GM23338 (cell line): ENCODE measurements around the gene TELO2. TPM values are rescaled to one million over a fixed set of nuclear protein-coding genes. Genes with fewer than 3 reads are reported as not detected.

Source experiments
- ATAC-seq: fragments of 200-7000 bp; cut with Tn5 transposase; 3 replicates; pipeline ENCODE4 v1.9.1; 2020
- DNase-seq: peaks from one replicate; pipeline ENCODE4 v3.0.0-alpha.2; 2015; ENCODE audit warnings: low spot score
- H2AFZ ChIP-seq: fragments of 200-600 bp; sonication (generic); 2 replicates; pipeline ENCODE4 v1.8.0; 2016; ENCODE audit warnings: antibody characterized with exemption, mild to moderate bottlenecking, moderate library complexity
- H3F3A ChIP-seq: fragments of 200-600 bp; sonication (generic); replicated peaks from 2 replicates; pipeline ENCODE4 v1.8.0; 2017; ENCODE audit warnings: antibody characterized with exemption, mixed run types, low read depth
- H3K27ac ChIP-seq: fragments of 200-600 bp; sonication (generic); 2 replicates; pipeline ENCODE4 v1.6.1; 2016; ENCODE audit warnings: low read depth
- H3K27me3 ChIP-seq: fragments of 200-600 bp; sonication (generic); 2 replicates; pipeline ENCODE4 v1.8.0; 2016; ENCODE audit warnings: mild to moderate bottlenecking, mixed run types, moderate library complexity; ENCODE audit not compliant: insufficient read depth
- H3K36me3 ChIP-seq: fragments of 200-600 bp; sonication (generic); 2 replicates; pipeline ENCODE4 v1.8.0; 2016; ENCODE audit warnings: mild to moderate bottlenecking; ENCODE audit not compliant: insufficient read depth
- H3K4me1 ChIP-seq: fragments of 200-600 bp; sonication (generic); 2 replicates; pipeline ENCODE4 v1.8.0; 2016; ENCODE audit warnings: mild to moderate bottlenecking, moderate library complexity; ENCODE audit not compliant: insufficient read depth
- H3K4me2 ChIP-seq: fragments of 200-600 bp; sonication (generic); 2 replicates; pipeline ENCODE4 v1.7.1; 2017; ENCODE audit warnings: mixed run types
- H3K4me3 ChIP-seq: fragments of 200-600 bp; sonication (generic); 2 replicates; pipeline ENCODE4 v1.6.1; 2016; ENCODE audit warnings: mixed run types
- H3K79me2 ChIP-seq: fragments of 200-600 bp; sonication (generic); replicated peaks from 2 replicates; pipeline ENCODE4 v1.8.0; 2017; ENCODE audit warnings: mild to moderate bottlenecking; ENCODE audit not compliant: insufficient read depth
- H3K9me2 ChIP-seq: fragments of 200-600 bp; sonication (generic); 2 replicates; pipeline ENCODE4 v1.8.0; 2017; ENCODE audit not compliant: insufficient read depth
- H4K20me1 ChIP-seq: fragments of 200-600 bp; sonication (generic); replicated peaks from 2 replicates; pipeline ENCODE4 v1.8.0; 2017; ENCODE audit warnings: mild to moderate bottlenecking; ENCODE audit not compliant: insufficient read depth
- H3K27ac Mint-ChIP-seq: 2 replicates; pipeline ENCODE4 v1.8.0; 2020; ENCODE audit warnings: inconsistent platforms, mild to moderate bottlenecking, moderate library complexity, mixed read lengths
- H3K27me3 Mint-ChIP-seq: 3 replicates; pipeline ENCODE4 v1.8.0; 2022; ENCODE audit warnings: low read depth, mild to moderate bottlenecking, moderate library complexity, mixed read lengths, inconsistent platforms; ENCODE audit not compliant: insufficient read depth, poor library complexity
- H3K36me3 Mint-ChIP-seq: 3 replicates; pipeline ENCODE4 v1.8.0; 2021; ENCODE audit warnings: low read depth, mild to moderate bottlenecking, inconsistent platforms, moderate library complexity, mixed read lengths
- H3K4me1 Mint-ChIP-seq: 3 replicates; pipeline ENCODE4 v1.8.0; 2020; ENCODE audit warnings: mild to moderate bottlenecking, inconsistent platforms, mixed read lengths
- H3K4me3 Mint-ChIP-seq: 3 replicates; pipeline ENCODE4 v1.8.0; 2021; ENCODE audit warnings: moderate library complexity, mild to moderate bottlenecking, inconsistent platforms, mixed read lengths
- H3K9me3 Mint-ChIP-seq: 3 replicates; pipeline ENCODE4 v1.8.0; 2020; ENCODE audit warnings: moderate library complexity, mild to moderate bottlenecking, inconsistent platforms, mixed read lengths
- CREB1 ChIP-seq: fragments of 250-450 bp; sonication (Bioruptor Pico); IDR thresholded peaks from 2 replicates; pipeline ENCODE4 v1.5.0; 2020; ENCODE audit warnings: low read depth, mild to moderate bottlenecking, moderate library complexity
- EZH2 ChIP-seq: fragments of 200-600 bp; sonication (generic); IDR thresholded peaks from one replicate; pipeline ENCODE4 v1.8.0; 2017; ENCODE audit warnings: antibody characterized with exemption, mild to moderate bottlenecking, low read depth; ENCODE audit not compliant: unreplicated experiment
- EZH2phosphoT487 ChIP-seq: fragments of 200-600 bp; sonication (generic); IDR thresholded peaks from one replicate; pipeline ENCODE4 v1.8.1; 2018; ENCODE audit warnings: antibody characterized with exemption; ENCODE audit not compliant: unreplicated experiment
- JUNB ChIP-seq: IDR thresholded peaks from one replicate; pipeline ENCODE4 v1.6.1; 2016; ENCODE audit warnings: antibody characterized with exemption; ENCODE audit not compliant: unreplicated experiment
- NANOG ChIP-seq: IDR thresholded peaks from 2 replicates; pipeline ENCODE4 v1.6.1; 2016; ENCODE audit warnings: antibody characterized with exemption, borderline replicate concordance
- POLR2AphosphoS5 ChIP-seq: IDR thresholded peaks from 2 replicates; pipeline ENCODE4 v1.6.1; 2016; ENCODE audit warnings: antibody characterized with exemption, low read depth
- STAT1 ChIP-seq: IDR thresholded peaks from one replicate; pipeline ENCODE4 v1.6.1; 2016; ENCODE audit warnings: antibody characterized with exemption; ENCODE audit not compliant: unreplicated experiment
- ZNF114 ChIP-seq: fragments of 250-450 bp; sonication (Bioruptor Pico); IDR thresholded peaks from 2 replicates; pipeline ENCODE4 v1.5.0; 2020; ENCODE audit warnings: mild to moderate bottlenecking, moderate library complexity
- ZNF331 ChIP-seq: fragments of 250-450 bp; sonication (Bioruptor Pico); IDR thresholded peaks from 2 replicates; pipeline ENCODE4 v1.5.0; 2020; ENCODE audit warnings: low read depth, mild to moderate bottlenecking, moderate library complexity
- polyA plus RNA-seq: library from polyadenylated mRNA; unstranded; fragments of >200 nt; fragmentation: Nextera tagmentation; extraction: Ambion mirVana; gene quantifications from 2 replicates; pipeline ENCODE4 v1.2.1, GENCODE V29; 2016
- total RNA-seq: library from RNA; depleted of rRNA; stranded (reverse); fragments of >200 nt; shearing (Covaris generic); gene quantifications from 2 replicates; pipeline ENCODE4 v1.2.3, GENCODE V29; 2014
- TF ChIP-seq, protein P1 (sequence below), 2 experiments: fragments of 200-600 bp in 1 of 2; sonication (generic) in 1 of 2; conservative IDR thresholded peaks; 2 replicates each; pipeline versions ENCODE4 v1.5.1 to v1.6.1; 2016 to 2017; ENCODE audit warnings: antibody characterized with exemption in 2 of 2, low read depth in 2 of 2, mild to moderate bottlenecking in 2 of 2, moderate library complexity in 1 of 2
- TF ChIP-seq, protein P2 (sequence below): IDR thresholded peaks from one replicate; pipeline ENCODE4 v1.6.1; 2018; ENCODE audit warnings: antibody characterized with exemption; ENCODE audit not compliant: unreplicated experiment
- TF ChIP-seq, protein P3 (sequence below): IDR thresholded peaks from 2 replicates; pipeline ENCODE4 v1.6.1; 2016; ENCODE audit warnings: antibody characterized with exemption

Gene TELO2
- total and polyA plus RNA-seq, 2 experiments from 2014 or later: 45.4 to 76.0 TPM

DNA sequence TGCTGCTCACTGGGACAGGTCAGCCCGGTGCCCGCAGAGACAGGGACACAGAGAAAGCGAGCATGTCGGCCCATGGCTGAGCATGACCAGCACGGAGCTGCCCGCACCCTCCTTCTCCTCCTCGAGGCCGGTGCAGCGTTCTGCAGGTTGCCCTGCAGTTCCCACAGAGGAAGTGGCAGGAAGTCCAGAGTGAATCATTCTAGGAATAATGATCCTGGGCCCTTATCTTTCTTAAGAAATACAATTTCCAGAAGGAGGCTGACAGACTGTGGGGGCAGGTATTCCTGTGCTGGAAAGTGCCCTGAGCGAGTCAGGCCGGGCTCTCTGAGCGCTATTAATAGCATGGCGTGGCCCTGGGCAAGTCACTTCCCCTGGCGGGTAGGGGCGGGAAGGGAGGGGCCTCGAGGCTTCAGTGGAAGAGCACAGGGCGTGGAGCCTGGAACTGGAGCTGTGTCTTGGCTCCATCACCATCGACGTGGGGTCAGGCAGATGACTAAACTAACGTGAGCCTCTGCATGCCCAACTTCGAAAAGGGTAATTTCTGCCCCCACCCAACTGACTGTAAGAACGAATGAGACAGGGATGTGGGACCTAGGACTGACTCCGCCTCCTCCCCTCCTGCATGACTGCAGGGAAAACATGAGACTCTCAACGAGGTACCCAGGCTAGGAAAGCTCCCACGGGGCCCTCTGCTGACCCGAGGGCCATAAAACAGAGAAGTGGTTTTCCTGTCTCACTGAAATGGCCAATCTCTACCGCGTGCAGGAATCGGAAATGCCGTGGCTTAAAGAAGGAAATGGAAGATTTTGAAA, 50.1 kb downstream of the TELO2 start:
- no peak overlapping the region for H3K4me3 Mint-ChIP-seq
- ATAC-seq: peak; percentile 72
- H4K20me1 ChIP-seq: no peaks in the 10 kb centered on the region
- H3K4me1 Mint-ChIP-seq: peaks cover 2% of the 10 kb centered on the region; the same call in 2 of the 3 replicates
- no peaks in the 10 kb centered on the region for H3K36me3 ChIP-seq
- DNase-seq: peak; percentile 67
- no peaks in the 10 kb centered on the region for H3F3A ChIP-seq
- no peak overlapping the region for H3K4me2 ChIP-seq
- H2AFZ ChIP-seq: no peak overlapping the region
- H3K27ac Mint-ChIP-seq: no peak overlapping the region; the same call in 1 of the 2 replicates
- H3K27ac ChIP-seq: no peak overlapping the region
- H3K27me3 ChIP-seq: no peaks in the 10 kb centered on the region
- no peaks in the 10 kb centered on the region; the same call in 2 of the 3 replicates for H3K36me3 Mint-ChIP-seq
- no peaks in the 10 kb centered on the region for H3K9me3 Mint-ChIP-seq
- peaks cover 7% of the 10 kb centered on the region for H3K27me3 Mint-ChIP-seq
- H3K4me3 ChIP-seq: no peak overlapping the region
- TF ChIP-seq, protein P1, sequence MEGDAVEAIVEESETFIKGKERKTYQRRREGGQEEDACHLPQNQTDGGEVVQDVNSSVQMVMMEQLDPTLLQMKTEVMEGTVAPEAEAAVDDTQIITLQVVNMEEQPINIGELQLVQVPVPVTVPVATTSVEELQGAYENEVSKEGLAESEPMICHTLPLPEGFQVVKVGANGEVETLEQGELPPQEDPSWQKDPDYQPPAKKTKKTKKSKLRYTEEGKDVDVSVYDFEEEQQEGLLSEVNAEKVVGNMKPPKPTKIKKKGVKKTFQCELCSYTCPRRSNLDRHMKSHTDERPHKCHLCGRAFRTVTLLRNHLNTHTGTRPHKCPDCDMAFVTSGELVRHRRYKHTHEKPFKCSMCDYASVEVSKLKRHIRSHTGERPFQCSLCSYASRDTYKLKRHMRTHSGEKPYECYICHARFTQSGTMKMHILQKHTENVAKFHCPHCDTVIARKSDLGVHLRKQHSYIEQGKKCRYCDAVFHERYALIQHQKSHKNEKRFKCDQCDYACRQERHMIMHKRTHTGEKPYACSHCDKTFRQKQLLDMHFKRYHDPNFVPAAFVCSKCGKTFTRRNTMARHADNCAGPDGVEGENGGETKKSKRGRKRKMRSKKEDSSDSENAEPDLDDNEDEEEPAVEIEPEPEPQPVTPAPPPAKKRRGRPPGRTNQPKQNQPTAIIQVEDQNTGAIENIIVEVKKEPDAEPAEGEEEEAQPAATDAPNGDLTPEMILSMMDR (conservative IDR thresholded peaks at IDR 0.05; ENCODE audit: low read depth in 2 of 2): peak in 1 of 2 experiments; percentile 36; a peak in 3 of 4 replicates
- TF ChIP-seq ZNF331 (CRISPR knock-in tag): no peak
- H3K4me1 ChIP-seq: no peaks in the 10 kb centered on the region
- H3K9me2 ChIP-seq: no peaks in the 10 kb centered on the region
- no peaks in the 10 kb centered on the region for H3K79me2 ChIP-seq

DNA sequence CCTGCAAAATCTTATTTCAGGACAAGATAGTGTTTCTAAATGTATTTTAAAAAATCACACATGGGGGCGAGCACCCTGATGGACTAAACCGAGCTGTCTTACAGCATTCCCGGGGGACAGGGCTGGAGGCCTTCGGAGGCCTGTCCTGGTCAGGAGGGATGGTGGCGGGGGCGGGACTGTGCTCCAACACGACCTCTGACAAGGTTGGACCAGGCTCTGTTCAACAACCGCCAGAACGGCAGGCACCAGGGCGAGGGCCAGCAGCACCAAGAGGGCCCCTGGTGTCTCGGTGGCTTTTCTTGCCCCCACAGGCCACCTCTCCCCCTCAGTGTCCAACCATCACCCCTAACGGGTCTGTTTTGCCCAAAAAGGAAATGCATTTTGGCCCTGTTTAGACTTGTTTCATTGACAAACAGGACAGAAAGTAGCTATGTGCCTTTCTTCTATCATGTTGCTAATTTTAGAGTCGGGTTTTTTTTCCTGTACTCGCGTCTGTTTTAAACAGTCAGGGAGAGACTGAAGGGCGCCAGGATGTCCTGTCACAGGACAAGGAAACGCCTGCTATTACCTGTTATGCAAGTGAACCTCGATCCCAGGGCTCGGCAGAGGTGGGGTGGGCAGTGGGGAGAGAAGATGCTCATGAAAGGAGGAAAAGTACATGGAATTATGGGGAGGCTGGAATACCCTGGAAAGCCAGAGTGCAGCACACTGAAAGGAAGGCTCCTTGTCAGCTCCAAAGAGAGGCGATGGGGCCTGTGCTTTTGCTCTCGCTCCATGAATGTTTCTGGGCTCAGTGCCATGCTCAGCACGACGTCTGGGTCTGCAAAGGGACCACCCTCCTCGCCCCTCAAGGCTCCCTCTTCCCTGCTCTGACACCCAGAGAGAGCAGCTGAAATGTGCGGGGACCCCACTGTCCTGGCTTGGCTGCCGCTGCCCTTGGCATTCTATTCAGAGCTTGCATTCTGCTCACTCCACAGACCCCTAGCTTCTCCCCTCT, 52.2 kb downstream of the TELO2 start:
- Histone ChIP-seq H3K36me3 (no peaks in the 10 kb centered on the region), H3K4me1 (no peaks in the 10 kb centered on the region), H3F3A (no peaks in the 10 kb centered on the region), H3K27me3 (no peaks in the 10 kb centered on the region), H3K27ac (no peak overlapping the region), H3K9me2 (no peaks in the 10 kb centered on the region), H2AFZ (no peak overlapping the region), H3K4me2 (no peak overlapping the region), H3K4me3 (no peak overlapping the region), H4K20me1 (no peaks in the 10 kb centered on the region), H3K79me2 (no peaks in the 10 kb centered on the region)
- Mint-ChIP-seq H3K4me1 (peaks cover 2% of the 10 kb centered on the region; the same call in 2 of the 3 replicates), H3K27ac (no peak overlapping the region), H3K4me3 (no peak overlapping the region; the same call in 2 of the 3 replicates), H3K36me3 (no peaks in the 10 kb centered on the region; the same call in 2 of the 3 replicates), H3K9me3 (no peaks in the 10 kb centered on the region), H3K27me3 (peaks cover 7% of the 10 kb centered on the region)
- DNase-seq (no peak), ATAC-seq (no peak)
- TF ChIP-seq NANOG (no peak), ZNF331 (CRISPR knock-in tag) (no peak), EZH2 (no peak), JUNB (no peak), POLR2AphosphoS5 (no peak), ZNF114 (CRISPR knock-in tag) (no peak), CREB1 (no peak), STAT1 (no peak), EZH2phosphoT487 (no peak)
- TF ChIP-seq, protein P2, sequence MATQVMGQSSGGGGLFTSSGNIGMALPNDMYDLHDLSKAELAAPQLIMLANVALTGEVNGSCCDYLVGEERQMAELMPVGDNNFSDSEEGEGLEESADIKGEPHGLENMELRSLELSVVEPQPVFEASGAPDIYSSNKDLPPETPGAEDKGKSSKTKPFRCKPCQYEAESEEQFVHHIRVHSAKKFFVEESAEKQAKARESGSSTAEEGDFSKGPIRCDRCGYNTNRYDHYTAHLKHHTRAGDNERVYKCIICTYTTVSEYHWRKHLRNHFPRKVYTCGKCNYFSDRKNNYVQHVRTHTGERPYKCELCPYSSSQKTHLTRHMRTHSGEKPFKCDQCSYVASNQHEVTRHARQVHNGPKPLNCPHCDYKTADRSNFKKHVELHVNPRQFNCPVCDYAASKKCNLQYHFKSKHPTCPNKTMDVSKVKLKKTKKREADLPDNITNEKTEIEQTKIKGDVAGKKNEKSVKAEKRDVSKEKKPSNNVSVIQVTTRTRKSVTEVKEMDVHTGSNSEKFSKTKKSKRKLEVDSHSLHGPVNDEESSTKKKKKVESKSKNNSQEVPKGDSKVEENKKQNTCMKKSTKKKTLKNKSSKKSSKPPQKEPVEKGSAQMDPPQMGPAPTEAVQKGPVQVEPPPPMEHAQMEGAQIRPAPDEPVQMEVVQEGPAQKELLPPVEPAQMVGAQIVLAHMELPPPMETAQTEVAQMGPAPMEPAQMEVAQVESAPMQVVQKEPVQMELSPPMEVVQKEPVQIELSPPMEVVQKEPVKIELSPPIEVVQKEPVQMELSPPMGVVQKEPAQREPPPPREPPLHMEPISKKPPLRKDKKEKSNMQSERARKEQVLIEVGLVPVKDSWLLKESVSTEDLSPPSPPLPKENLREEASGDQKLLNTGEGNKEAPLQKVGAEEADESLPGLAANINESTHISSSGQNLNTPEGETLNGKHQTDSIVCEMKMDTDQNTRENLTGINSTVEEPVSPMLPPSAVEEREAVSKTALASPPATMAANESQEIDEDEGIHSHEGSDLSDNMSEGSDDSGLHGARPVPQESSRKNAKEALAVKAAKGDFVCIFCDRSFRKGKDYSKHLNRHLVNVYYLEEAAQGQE: no peak
- TF ChIP-seq, protein P1 (conservative IDR thresholded peaks at IDR 0.05; ENCODE audit: low read depth in 2 of 2): no peak
- TF ChIP-seq, protein P3, sequence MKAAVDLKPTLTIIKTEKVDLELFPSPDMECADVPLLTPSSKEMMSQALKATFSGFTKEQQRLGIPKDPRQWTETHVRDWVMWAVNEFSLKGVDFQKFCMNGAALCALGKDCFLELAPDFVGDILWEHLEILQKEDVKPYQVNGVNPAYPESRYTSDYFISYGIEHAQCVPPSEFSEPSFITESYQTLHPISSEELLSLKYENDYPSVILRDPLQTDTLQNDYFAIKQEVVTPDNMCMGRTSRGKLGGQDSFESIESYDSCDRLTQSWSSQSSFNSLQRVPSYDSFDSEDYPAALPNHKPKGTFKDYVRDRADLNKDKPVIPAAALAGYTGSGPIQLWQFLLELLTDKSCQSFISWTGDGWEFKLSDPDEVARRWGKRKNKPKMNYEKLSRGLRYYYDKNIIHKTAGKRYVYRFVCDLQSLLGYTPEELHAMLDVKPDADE: no peak
